IMR-90 (cell line): ENCODE data around the gene TEX261.

Experiments used
- CHD1 ChIP-seq: IDR thresholded peaks from 2 replicates; pipeline ENCODE4 v1.6.1; 2012; ENCODE audit warnings: low read depth, low read length, improper control_type of control experiment
- CTCF ChIP-seq: conservative IDR thresholded peaks from 2 replicates; pipeline ENCODE4 v1.5.1; 2012; ENCODE audit warnings: mild to moderate bottlenecking, low read depth, low read length, improper control_type of control experiment
- MAZ ChIP-seq: IDR thresholded peaks from 2 replicates; pipeline ENCODE4 v1.6.1; 2012; ENCODE audit warnings: low read depth, mild to moderate bottlenecking, low read length, improper control_type of control experiment, moderate library complexity, borderline replicate concordance
- MXI1 ChIP-seq: IDR thresholded peaks from 2 replicates; pipeline ENCODE4 v1.6.1; 2012; ENCODE audit warnings: low read depth, mild to moderate bottlenecking, low read length, moderate library complexity, borderline replicate concordance
- POLR2A ChIP-seq: IDR thresholded peaks from 2 replicates; pipeline ENCODE4 v1.6.1; 2012; ENCODE audit warnings: mild to moderate bottlenecking, low read depth, low read length
- RFX5 ChIP-seq: IDR thresholded peaks from 2 replicates; pipeline ENCODE4 v1.8.0; 2012; ENCODE audit warnings: low read depth, mild to moderate bottlenecking, low read length, moderate library complexity
- USF2 ChIP-seq: fragments of 150-350 bp; IDR thresholded peaks from 2 replicates; pipeline ENCODE4 v1.6.1; 2017; ENCODE audit warnings: mild to moderate bottlenecking, antibody characterized with exemption, low read length, low read depth

GRCh38 chr2:71043531-71044407 lies 49.1 kb upstream of the TEX261 start:
- no peak for TF ChIP-seq POLR2A
- TF ChIP-seq CTCF = no peak
- no peak for TF ChIP-seq MXI1
- no peak for TF ChIP-seq RFX5
- no peak for TF ChIP-seq MAZ
- TF ChIP-seq USF2 = no peak
- no peak for TF ChIP-seq CHD1
